Retinal pigment epithelial cell (primary cell): Measurements from ENCODE around the gene PHF13.
"Not testable (repeated sequence)": the region's sequence is repeated elsewhere in the genome, so short reads cannot be mapped to it uniquely, and the experiment has no call there.

Experiments
- DNase-seq: peaks from one replicate; pipeline ENCODE4 v3.0.0-alpha.2; 2010; ENCODE audit warnings: low read depth
- H3K4me3 ChIP-seq: 2 replicates; pipeline ENCODE4 v1.5.1; 2011; ENCODE audit warnings: mild to moderate bottlenecking, low read length, control low read depth, moderate library complexity
- TF ChIP-seq, protein P1 (sequence below): conservative IDR thresholded peaks from 2 replicates; pipeline ENCODE4 v1.5.1; 2011; ENCODE audit warnings: low read depth, low read length, control low read depth, inconsistent platforms

The PHF13 gene

DNA sequence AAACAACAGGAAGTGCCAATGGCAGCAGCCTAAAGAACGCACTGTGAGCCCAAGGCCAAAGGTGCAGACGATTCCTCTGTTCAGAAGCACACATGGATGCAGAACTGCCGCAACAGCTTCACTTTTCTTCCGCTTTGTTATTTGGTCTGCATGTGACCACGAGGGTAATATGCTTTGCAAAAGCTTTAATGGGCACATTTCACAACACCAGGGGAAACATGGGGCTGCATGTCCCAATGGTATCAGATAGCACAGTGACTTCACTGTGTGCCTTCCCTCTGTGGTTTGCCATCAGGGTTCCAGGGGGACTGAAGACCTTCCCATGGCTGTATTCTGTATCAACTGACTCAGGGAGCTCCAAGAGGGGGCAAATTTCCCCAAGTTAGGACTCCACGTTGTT, 39.5 kb downstream of the PHF13 start:
- TF ChIP-seq, protein P1, sequence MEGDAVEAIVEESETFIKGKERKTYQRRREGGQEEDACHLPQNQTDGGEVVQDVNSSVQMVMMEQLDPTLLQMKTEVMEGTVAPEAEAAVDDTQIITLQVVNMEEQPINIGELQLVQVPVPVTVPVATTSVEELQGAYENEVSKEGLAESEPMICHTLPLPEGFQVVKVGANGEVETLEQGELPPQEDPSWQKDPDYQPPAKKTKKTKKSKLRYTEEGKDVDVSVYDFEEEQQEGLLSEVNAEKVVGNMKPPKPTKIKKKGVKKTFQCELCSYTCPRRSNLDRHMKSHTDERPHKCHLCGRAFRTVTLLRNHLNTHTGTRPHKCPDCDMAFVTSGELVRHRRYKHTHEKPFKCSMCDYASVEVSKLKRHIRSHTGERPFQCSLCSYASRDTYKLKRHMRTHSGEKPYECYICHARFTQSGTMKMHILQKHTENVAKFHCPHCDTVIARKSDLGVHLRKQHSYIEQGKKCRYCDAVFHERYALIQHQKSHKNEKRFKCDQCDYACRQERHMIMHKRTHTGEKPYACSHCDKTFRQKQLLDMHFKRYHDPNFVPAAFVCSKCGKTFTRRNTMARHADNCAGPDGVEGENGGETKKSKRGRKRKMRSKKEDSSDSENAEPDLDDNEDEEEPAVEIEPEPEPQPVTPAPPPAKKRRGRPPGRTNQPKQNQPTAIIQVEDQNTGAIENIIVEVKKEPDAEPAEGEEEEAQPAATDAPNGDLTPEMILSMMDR: no peak

DNA sequence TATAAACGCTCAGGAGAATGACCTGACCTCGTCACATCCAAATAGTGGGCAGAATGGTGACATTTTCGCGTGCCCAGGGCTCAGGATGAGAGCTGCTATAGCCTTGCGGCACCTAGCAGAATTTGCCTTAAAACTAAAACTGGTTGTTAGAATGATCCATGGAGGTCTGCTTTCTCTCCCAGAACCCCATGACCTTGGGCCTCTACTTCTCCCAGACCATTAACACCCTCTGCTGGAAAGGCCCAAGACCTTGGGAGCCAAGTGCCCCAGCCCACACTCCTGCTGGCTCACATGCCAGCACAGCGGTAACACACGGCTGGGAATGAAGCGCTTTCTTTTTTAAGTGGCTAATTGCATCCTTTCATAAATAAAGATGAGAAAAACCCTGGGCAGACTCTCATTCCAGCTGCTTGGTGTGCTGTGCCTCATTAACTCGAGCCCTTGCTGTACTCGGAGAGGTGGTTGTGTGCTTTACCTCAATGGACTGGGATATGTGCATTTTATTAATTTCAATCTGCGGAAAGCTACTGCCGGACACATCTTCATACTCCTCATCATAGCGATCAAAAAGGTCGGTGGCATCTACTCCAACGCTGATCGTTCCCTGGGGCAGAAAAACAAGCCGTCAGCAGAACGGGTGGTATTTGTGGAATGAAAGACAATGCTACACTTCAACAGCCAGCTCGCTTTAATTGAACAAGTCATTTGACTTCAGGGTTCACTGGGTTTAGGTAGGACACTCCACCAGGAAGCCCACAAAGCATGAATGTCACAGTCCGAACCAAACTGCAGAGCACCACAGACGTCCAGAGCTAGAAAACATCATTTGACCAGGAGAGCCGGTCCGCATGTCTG, 40.1 kb downstream of the PHF13 start:
- no peak for DNase-seq
- TF ChIP-seq, protein P1: no peak

More for the DNA sequence above, 39.5 kb downstream of the PHF13 start:
- no peak for DNase-seq
- no peak overlapping the region for H3K4me3 ChIP-seq

DNA sequence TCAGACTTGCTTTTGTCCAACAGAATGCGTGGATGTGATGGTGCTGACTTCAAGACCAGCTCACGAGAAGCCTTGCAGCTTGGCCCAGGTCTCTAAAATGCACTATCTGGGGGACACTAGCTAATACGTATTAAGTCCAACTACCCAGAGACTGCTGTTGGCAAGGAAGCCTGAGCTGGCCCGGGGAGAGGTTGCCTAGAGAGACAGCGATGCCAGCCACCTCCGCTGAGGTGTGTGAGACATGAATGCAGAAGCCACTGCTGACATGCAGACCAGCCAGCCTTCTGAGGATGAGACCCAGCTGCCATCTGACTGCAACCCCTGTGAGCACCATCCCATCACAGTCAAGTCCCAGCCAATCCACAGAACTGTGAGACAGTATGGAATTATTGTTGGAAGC, 43.6 kb downstream of the PHF13 start:
- no peak overlapping the region for H3K4me3 ChIP-seq
- DNase-seq: no peak
- TF ChIP-seq, protein P1: no peak

More for the DNA sequence above, 40.1 kb downstream of the PHF13 start:
- H3K4me3 ChIP-seq: no peak overlapping the region

DNA sequence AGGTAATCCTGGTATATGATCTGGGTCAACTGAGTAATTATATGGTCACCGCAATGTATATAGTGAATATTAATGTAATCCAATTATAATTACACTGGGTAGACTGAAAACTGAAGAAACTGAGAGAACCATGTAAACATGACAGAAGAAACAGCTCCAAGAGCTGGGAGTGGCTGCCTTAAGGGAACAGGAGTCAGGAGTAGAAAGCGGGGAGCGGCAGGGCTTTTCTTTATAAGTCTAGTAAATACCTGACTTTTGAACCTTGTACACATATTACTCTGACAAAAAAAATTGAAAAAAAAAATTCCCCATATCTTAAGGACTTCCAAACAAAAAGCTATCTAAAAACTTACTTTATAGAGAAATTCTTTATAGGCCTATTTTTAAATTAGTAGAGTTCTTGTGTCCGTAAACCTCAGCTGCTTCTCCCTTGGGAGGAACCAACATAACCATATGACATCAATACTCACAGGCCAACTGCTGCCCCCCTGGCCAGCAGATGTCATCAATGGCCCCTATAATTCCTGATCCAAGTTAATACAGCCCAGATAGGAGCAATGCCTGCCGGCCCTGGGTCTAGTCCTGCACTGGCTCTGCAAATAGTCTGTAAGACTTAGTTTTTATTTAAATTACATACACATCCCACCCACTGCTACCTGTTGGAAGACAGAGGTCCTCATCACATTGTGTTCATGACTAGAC, 45.0 kb downstream of the PHF13 start:
- TF ChIP-seq, protein P1: no peak
- DNase-seq: no peak
- H3K4me3 ChIP-seq: no peak overlapping the region

DNA sequence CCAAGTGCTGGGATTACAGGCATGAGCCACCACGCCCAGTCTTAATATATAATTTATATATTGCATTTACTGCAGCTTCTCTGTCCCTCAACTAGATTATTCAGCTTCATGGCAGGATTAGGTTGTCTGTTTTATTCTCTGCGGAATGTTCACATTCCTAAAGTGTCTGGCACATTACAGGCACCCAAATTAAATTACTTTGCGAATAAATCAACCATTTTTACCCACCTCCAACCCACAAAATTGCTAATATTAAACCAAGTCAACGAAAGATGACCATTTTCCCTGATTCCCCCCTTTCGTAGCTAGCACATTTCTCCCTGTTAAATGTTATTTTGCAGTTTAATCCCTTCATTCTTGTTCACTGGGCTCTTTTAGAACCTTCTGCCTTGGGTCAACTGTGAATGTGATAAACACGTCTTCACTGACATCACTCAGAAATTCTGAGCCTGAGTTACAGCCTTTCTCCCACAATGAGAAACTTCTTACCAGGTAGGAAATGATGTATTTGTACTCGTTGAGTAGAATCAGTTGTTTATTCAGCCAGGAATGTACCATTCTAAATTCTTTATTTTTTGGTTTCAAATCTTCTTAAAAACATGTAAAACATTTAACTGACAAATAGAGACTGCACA, 47.0 kb downstream of the PHF13 start:
- DNase-seq: peak; percentile 13
- TF ChIP-seq, protein P1: no peak
- no peak overlapping the region for H3K4me3 ChIP-seq

DNA sequence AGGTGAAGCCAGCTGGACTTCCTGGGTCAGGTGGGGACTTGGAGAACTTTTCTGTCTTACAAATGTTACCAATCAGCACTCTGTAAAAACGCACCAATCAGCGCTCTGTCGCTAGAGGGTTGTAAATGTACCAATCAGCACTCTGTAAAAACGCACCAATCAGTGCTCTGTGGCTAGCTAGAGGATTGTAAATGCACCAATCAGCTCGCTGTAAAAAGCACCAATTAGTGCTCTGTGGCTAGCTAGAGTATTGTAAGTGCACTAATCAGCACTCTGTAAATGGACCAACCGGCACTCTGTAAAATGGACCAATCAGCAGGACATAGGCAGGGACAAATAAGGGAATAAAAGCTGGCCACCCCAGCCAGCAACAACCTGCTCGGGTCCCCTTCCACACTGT, 48.9 kb downstream of the PHF13 start:
- not testable (repeated sequence) for H3K4me3 ChIP-seq, DNase-seq

DNA sequence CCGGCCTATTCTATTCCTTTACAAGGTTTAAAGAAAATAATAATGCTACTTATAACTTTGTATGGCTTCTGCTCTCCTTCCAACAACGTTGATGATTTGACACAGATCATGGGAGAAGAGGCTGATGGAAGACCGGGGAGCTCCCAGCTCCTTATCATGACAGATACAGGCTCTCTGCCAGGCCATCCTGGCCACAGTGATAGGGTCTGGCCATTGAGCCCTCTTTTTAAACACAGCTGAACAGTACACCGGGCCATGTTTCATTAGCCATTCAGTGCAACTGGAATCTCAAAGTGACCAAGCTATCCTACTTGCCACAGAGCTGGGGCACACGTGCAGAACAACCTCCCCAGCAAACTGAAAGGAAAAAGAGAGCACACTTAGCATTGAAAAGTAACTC, 53.2 kb downstream of the PHF13 start:
- H3K4me3 ChIP-seq: no peak overlapping the region
- TF ChIP-seq, protein P1: no peak
- DNase-seq: no peak
